ENCODE data around the gene LRCH3. TPM values are rescaled to one million over a fixed set of nuclear protein-coding genes. Genes with fewer than 3 reads are reported as not detected.

LRCH3 gene
- total and polyA plus RNA-seq, 9 of the 15 experiments (the other 6 are each of a cell fraction or from before 2014, with no cell fraction given), result 4.6 to 75.3 (median 30.3) TPM

GRCh38 chr3:197835509-197835908, 44.5 kb downstream of the LRCH3 start (continued):
- TF ChIP-seq CBFA2T3 (IDR thresholded peaks at IDR 0.05) (no peak), ZNF398 (CRISPR knock-in tag; IDR thresholded peaks at IDR 0.05) (no peak)

- Histone ChIP-seq H3K4me3 (no peak overlapping the region), H3K79me2 (ENCODE audit: control insufficient read depth, insufficient read depth, low read length) (no peaks in the 10 kb centered on the region), H3K4me2 (ENCODE audit: insufficient read depth, low read length) (no peak overlapping the region), H3K27ac (ENCODE audit: extremely low read depth, low read depth, low read length) (no peak overlapping the region), H3K9me1 (ENCODE audit: control insufficient read depth, insufficient read depth, low read length) (no peaks in the 10 kb centered on the region), H3K4me1 (replicated peaks in 1 of 2; ENCODE audit: control insufficient read depth in 2 of 2, insufficient read depth in 2 of 2, low read length in 2 of 2) (no peaks in the 10 kb centered on the region), H3K36me3 (ENCODE audit: control insufficient read depth, insufficient read depth, low read length) (peaks cover 49% of the 10 kb centered on the region), H3K27me3 (ENCODE audit: control insufficient read depth in 2 of 2, insufficient read depth in 2 of 2, low read length in 2 of 2) (no peaks in the 10 kb centered on the region), H3K9me3 (replicated peaks; ENCODE audit: control insufficient read depth, insufficient read depth, low read depth, low read length) (no peaks in the 10 kb centered on the region), H4K20me1 (replicated peaks; ENCODE audit: control insufficient read depth, insufficient read depth, low read length) (no peaks in the 10 kb centered on the region), H2AFZ (ENCODE audit: low read depth, low read length) (no peak overlapping the region), H3K9ac (ENCODE audit: insufficient read depth in 1 of 2, low read depth in 2 of 2, low read length in 2 of 2) (no peak overlapping the region)
- DNase-seq (ENCODE audit: extremely low read depth in 1 of 4, low spot score in 3 of 4), result no peak
- CTCF ChIA-PET (ENCODE audit: low intra/inter-chr PET ratio), result no interaction called here
- intact Hi-C loops (cut with micrococcal nuclease) (no loop called here), in situ Hi-C loops (cut with MboI) (no loop called here)
- ATAC-seq, result no peak
- BruUV-seq (replicated peaks), result no TSS peak
- POLR2A ChIA-PET, result interaction anchor here (1.2 kb wide), 1 partner anchor 9 kb away, joined by 4 read pairs; no protein-coding TSS in a partner anchor
- no peak for FAIRE-seq
- TF ChIP-seq FOXO4 (CRISPR knock-in tag; IDR thresholded peaks at IDR 0.05), result no peak
- TF ChIP-seq TCF3 (CRISPR knock-in tag; IDR thresholded peaks at IDR 0.05), result no peak
- no peak for TF ChIP-seq GTF2B (IDR thresholded peaks at IDR 0.05; ENCODE audit: extremely low read depth, insufficient read length)
- no peak for TF ChIP-seq KDM5B (IDR thresholded peaks at IDR 0.05; ENCODE audit: insufficient replicate concordance, low read depth, low read length)
- TF ChIP-seq KAT8 (IDR thresholded peaks at IDR 0.05; ENCODE audit: low read depth), result no peak
- TF ChIP-seq CC2D1A (IDR thresholded peaks at IDR 0.05), result no peak
- no peak for TF ChIP-seq ZNF384 (IDR thresholded peaks at IDR 0.05; ENCODE audit: low read depth, low read length)
- TF ChIP-seq RBBP5 (IDR thresholded peaks at IDR 0.05; ENCODE audit: borderline replicate concordance, insufficient read depth, low read length, poor library complexity, severe bottlenecking), result no peak
- TF ChIP-seq ZNF655 (CRISPR knock-in tag; IDR thresholded peaks at IDR 0.05), result no peak
- no peak for TF ChIP-seq MXD1 (CRISPR knock-in tag; IDR thresholded peaks at IDR 0.05; ENCODE audit: borderline replicate concordance, poor library complexity, severe bottlenecking)
- TF ChIP-seq ZNF311 (CRISPR knock-in tag; IDR thresholded peaks at IDR 0.05), result no peak
- TF ChIP-seq BRF1 (IDR thresholded peaks at IDR 0.05; ENCODE audit: borderline replicate concordance, extremely low read depth, insufficient read length), result no peak
Measured at GRCh38 chr3:197836244-197836643, 45.2 kb downstream of the LRCH3 start.
